Measurements from ENCODE around the gene DRAM1. TPM values are rescaled to one million over a fixed set of nuclear protein-coding genes. Genes with fewer than 3 reads are reported as not detected.
A peak's percentile ranks its signal among the peaks of the same experiment; 100 is the strongest.

The DRAM1 gene
- total and polyA plus RNA-seq, 10 of the 15 experiments (the other 5 are each of a cell fraction or from before 2014, with no cell fraction given) = 22.4 to 91.5 (median 41.4) TPM

DNA sequence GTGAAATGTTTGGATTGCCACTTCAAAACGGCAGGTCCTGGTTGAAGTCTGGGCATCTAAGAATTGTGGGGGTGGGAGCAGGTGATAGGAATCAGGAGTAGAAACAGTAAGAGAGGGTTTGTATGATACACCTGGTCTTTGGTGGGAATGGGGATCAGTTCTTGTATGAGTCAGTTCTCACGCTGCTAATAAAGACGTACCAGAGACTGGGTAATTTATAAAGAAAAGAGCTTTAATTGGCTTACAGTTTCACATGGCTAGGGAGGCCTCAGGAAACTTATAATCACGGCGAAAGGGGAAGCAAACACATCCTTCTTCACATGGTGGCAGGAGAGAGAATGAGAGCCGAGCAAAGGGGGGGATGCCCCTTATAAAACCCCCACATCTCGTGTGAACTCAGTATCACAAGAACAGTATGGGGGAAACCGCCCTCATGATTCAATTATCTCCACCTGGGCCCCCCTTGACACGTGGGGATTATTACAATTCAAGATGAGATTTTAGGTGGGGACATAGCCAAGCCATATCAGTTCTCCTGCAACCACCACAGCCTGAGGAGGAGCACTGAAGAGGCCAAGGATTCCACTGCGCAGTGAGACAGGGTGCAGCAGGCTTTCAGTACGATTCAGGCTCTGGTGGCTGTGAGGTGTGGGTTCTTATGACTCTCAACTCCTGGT lies 52.1 kb downstream of the DRAM1 start (continued):
- TF ChIP-seq, protein P1, sequence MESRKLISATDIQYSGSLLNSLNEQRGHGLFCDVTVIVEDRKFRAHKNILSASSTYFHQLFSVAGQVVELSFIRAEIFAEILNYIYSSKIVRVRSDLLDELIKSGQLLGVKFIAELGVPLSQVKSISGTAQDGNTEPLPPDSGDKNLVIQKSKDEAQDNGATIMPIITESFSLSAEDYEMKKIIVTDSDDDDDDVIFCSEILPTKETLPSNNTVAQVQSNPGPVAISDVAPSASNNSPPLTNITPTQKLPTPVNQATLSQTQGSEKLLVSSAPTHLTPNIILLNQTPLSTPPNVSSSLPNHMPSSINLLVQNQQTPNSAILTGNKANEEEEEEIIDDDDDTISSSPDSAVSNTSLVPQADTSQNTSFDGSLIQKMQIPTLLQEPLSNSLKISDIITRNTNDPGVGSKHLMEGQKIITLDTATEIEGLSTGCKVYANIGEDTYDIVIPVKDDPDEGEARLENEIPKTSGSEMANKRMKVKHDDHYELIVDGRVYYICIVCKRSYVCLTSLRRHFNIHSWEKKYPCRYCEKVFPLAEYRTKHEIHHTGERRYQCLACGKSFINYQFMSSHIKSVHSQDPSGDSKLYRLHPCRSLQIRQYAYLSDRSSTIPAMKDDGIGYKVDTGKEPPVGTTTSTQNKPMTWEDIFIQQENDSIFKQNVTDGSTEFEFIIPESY (IDR thresholded peaks at IDR 0.05) = no peak
- TF ChIP-seq JUND (IDR thresholded peaks at IDR 0.05; ENCODE audit: low read depth, low read length) (no peak), KDM1A (IDR thresholded peaks at IDR 0.05; ENCODE audit: borderline replicate concordance) (no peak), FOS (IDR thresholded peaks at IDR 0.05; ENCODE audit: borderline replicate concordance, extremely low read depth, insufficient read length) (no peak), POLR2AphosphoS5 (IDR thresholded peaks at IDR 0.05; ENCODE audit: low read length) (peak; percentile 98), PAX8 (IDR thresholded peaks at IDR 0.05) (no peak), TARDBP (IDR thresholded peaks at IDR 0.05; ENCODE audit: borderline replicate concordance) (0 out of 2 replicates have a peak, but pooled peaks have one; percentile 55), SPI1 (IDR thresholded peaks at IDR 0.05; ENCODE audit: borderline replicate concordance, insufficient read depth, low read depth, low read length) (no peak)
- TF ChIP-seq, protein P2, sequence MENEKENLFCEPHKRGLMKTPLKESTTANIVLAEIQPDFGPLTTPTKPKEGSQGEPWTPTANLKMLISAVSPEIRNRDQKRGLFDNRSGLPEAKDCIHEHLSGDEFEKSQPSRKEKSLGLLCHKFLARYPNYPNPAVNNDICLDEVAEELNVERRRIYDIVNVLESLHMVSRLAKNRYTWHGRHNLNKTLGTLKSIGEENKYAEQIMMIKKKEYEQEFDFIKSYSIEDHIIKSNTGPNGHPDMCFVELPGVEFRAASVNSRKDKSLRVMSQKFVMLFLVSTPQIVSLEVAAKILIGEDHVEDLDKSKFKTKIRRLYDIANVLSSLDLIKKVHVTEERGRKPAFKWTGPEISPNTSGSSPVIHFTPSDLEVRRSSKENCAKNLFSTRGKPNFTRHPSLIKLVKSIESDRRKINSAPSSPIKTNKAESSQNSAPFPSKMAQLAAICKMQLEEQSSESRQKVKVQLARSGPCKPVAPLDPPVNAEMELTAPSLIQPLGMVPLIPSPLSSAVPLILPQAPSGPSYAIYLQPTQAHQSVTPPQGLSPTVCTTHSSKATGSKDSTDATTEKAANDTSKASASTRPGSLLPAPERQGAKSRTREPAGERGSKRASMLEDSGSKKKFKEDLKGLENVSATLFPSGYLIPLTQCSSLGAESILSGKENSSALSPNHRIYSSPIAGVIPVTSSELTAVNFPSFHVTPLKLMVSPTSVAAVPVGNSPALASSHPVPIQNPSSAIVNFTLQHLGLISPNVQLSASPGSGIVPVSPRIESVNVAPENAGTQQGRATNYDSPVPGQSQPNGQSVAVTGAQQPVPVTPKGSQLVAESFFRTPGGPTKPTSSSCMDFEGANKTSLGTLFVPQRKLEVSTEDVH (IDR thresholded peaks at IDR 0.05; ENCODE audit: low read depth, partially characterized antibody) = no peak
- TF ChIP-seq, protein P3, sequence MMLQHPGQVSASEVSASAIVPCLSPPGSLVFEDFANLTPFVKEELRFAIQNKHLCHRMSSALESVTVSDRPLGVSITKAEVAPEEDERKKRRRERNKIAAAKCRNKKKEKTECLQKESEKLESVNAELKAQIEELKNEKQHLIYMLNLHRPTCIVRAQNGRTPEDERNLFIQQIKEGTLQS (IDR thresholded peaks at IDR 0.05; ENCODE audit: borderline replicate concordance, extremely low read depth, low read depth, low read length) = no peak
